Measurements from ENCODE around the gene SLC12A5.

Gene SLC12A5

GRCh38 chr20:46025376-46025783 is 3.6 kb upstream of the SLC12A5 start:
- no peaks in the 10 kb centered on the region for H3K36me3 ChIP-seq (ENCODE audit: control insufficient read depth in 1 of 2, insufficient read depth in 2 of 2, low read length in 2 of 2)
- no peak overlapping the region for H3K4me3 ChIP-seq (ENCODE audit: low read depth in 1 of 2, low read length in 2 of 2)
- no peaks in the 10 kb centered on the region for H3K9me3 ChIP-seq (ENCODE audit: control insufficient read depth in 1 of 2, low read length in 2 of 2)
- H3K9ac ChIP-seq (ENCODE audit: low read depth in 1 of 2, low read length in 2 of 2): no peak overlapping the region
- H3K27ac ChIP-seq (ENCODE audit: low read depth, low read length): no peak overlapping the region
- H3K27me3 ChIP-seq (ENCODE audit: control insufficient read depth in 1 of 2, insufficient read depth in 2 of 2, low read length in 2 of 2): peaks cover 7 to 31% of the 10 kb centered on the region in 2 donors
- peaks cover 9 to 13% of the 10 kb centered on the region in 2 donors for H3K4me1 ChIP-seq (ENCODE audit: control insufficient read depth in 1 of 2, insufficient read depth in 2 of 2, low read length in 2 of 2)

- H3K27ac ChIP-seq (ENCODE audit: low read depth, low read length): no peak overlapping the region
- no peak overlapping the region for H3K4me3 ChIP-seq (ENCODE audit: low read depth in 1 of 2, low read length in 2 of 2)
Observed at GRCh38 chr20:46027245-46027853, 1.7 kb upstream of the SLC12A5 start.

GRCh38 chr20:46028110-46028509 is 905 bp upstream of the SLC12A5 start:
- H3K36me3 ChIP-seq (ENCODE audit: control insufficient read depth in 1 of 2, insufficient read depth in 2 of 2, low read length in 2 of 2): no peaks in the 10 kb centered on the region
- H3K9ac ChIP-seq (ENCODE audit: low read depth in 1 of 2, low read length in 2 of 2): no peak overlapping the region
- H3K9me3 ChIP-seq (ENCODE audit: control insufficient read depth in 1 of 2, low read length in 2 of 2): no peaks in the 10 kb centered on the region
- H3K27me3 ChIP-seq (ENCODE audit: control insufficient read depth in 1 of 2, insufficient read depth in 2 of 2, low read length in 2 of 2): peaks cover 28 to 53% of the 10 kb centered on the region in 2 donors
- H3K27ac ChIP-seq (ENCODE audit: low read depth, low read length): no peak overlapping the region
- H3K4me3 ChIP-seq (ENCODE audit: low read depth in 1 of 2, low read length in 2 of 2): no peak overlapping the region
- no peaks in the 10 kb centered on the region for H3K4me1 ChIP-seq (ENCODE audit: control insufficient read depth in 1 of 2, insufficient read depth in 2 of 2, low read length in 2 of 2)

More at GRCh38 chr20:46027245-46027853, 1.7 kb upstream of the SLC12A5 start:
- no peaks in the 10 kb centered on the region for H3K9me3 ChIP-seq (ENCODE audit: control insufficient read depth in 1 of 2, low read length in 2 of 2)
- H3K36me3 ChIP-seq (ENCODE audit: control insufficient read depth in 1 of 2, insufficient read depth in 2 of 2, low read length in 2 of 2): no peaks in the 10 kb centered on the region
- H3K9ac ChIP-seq (ENCODE audit: low read depth in 1 of 2, low read length in 2 of 2): no peak overlapping the region
- H3K4me1 ChIP-seq (ENCODE audit: control insufficient read depth in 1 of 2, insufficient read depth in 2 of 2, low read length in 2 of 2): peaks cover 4% of the 10 kb centered on the region in 2 donors
- peaks cover 24 to 46% of the 10 kb centered on the region in 2 donors for H3K27me3 ChIP-seq (ENCODE audit: control insufficient read depth in 1 of 2, insufficient read depth in 2 of 2, low read length in 2 of 2)

DNA sequence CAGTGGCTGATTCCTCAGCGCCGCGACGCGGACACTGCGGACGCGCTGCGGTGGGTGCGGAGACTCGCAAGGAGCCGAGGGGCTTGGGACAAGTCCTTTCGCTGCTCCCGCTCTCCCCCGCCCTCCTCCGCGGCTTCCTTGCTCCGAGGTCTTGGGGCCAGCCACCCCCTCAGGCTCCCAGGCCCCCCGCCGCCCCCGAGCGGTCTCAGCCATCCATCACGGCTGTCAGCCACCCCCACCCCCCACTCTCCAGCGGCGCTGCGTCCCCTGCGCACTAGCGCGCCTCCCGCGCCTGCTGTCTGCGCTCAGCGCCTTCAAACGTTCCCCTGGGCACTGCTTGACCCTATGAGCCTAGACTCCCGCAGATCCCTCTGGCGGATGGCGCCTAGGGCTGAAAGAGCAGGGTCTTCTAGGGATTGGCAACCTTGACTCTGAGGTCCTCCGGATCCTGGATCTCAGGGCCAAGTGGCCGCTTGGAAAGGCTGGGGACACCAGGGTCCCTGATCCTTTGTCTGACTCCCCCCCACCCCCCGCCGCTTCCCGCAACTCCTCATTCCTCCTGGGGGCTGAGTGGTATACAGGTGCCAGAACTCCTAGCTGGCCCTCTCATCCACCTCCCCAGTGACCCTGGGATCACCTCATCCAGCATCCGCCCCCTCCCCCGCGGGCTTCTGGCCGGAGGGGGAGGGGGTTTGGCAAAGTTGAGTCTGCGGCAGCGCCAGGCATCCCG is 1.4 kb downstream of the SLC12A5 start:
- Histone ChIP-seq H3K27me3 (ENCODE audit: control insufficient read depth in 1 of 2, insufficient read depth in 2 of 2, low read length in 2 of 2) (peaks cover 33 to 46% of the 10 kb centered on the region in 2 donors), H3K4me3 (ENCODE audit: low read depth in 1 of 2, low read length in 2 of 2) (no peak overlapping the region), H3K9ac (ENCODE audit: low read depth in 1 of 2, low read length in 2 of 2) (no peak overlapping the region)

DNA sequence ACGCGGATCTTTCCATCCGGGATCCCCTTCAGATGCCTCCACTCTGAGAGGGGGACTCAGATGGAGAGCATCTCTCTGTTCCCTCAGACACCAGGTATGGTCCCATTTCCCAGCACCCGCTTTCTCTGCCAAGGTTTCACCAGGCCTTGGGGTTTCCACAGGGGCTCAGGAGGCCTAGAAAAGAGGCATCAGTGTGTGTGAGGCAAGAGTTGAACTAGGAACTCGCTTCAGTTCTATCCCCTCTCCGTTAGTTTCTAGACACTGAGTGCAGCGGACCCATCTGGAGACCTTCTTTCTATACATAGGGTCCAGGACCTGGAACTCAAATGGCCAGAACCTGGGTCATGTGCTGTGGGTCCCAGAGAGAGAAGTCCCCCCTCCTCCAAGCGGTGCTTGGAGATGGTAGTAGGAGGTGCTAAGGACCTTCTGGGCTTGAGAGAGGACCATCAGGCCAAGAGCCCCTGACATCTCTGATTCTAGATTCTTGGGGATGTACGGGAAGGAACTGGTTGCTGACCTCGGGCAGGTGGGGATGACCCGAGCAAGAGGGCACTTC is 2.1 kb downstream of the SLC12A5 start:
- Histone ChIP-seq H3K27me3 (ENCODE audit: control insufficient read depth in 1 of 2, insufficient read depth in 2 of 2, low read length in 2 of 2) (peaks cover 33 to 44% of the 10 kb centered on the region in 2 donors), H3K4me1 (ENCODE audit: control insufficient read depth in 1 of 2, insufficient read depth in 2 of 2, low read length in 2 of 2) (no peaks in the 10 kb centered on the region), H3K4me3 (ENCODE audit: low read depth in 1 of 2, low read length in 2 of 2) (no peak overlapping the region), H3K9ac (ENCODE audit: low read depth in 1 of 2, low read length in 2 of 2) (no peak overlapping the region), H3K9me3 (ENCODE audit: control insufficient read depth in 1 of 2, low read length in 2 of 2) (no peaks in the 10 kb centered on the region), H3K27ac (ENCODE audit: low read depth, low read length) (no peak overlapping the region), H3K36me3 (ENCODE audit: control insufficient read depth in 1 of 2, insufficient read depth in 2 of 2, low read length in 2 of 2) (no peaks in the 10 kb centered on the region)

More for the DNA sequence above, 1.4 kb downstream of the SLC12A5 start:
- Histone ChIP-seq H3K4me1 (ENCODE audit: control insufficient read depth in 1 of 2, insufficient read depth in 2 of 2, low read length in 2 of 2) (no peaks in the 10 kb centered on the region), H3K36me3 (ENCODE audit: control insufficient read depth in 1 of 2, insufficient read depth in 2 of 2, low read length in 2 of 2) (no peaks in the 10 kb centered on the region), H3K27ac (ENCODE audit: low read depth, low read length) (no peak overlapping the region), H3K9me3 (ENCODE audit: control insufficient read depth in 1 of 2, low read length in 2 of 2) (no peaks in the 10 kb centered on the region)

DNA sequence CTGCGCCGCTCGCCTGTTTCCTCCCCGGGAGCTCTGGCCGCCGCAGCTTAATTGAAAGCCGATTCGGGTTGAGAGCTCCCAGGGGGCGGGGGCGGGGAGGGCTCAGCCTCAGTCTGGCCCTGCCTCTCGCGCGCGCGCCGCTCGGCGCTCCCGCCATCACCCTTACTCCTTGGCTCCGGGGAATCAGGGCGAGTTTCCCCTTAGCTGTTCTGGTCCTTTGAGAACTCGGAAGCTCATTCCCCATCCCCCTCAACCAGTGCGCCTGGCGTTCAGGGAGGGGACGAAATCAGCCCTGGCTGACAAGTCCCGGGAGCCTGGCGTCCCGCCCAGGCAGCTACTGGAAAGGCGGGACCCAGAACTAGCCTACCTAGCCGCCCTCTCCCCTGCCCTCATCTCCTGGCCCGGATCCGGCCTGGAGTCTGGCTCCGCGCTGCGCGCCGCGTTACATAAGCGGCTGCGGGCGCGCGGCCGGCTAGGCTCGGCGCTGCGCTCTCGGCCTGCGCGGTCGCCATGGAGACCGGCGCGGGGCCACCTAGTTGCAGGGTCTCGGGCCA is 2.8 kb downstream of the SLC12A5 start:
- Histone ChIP-seq H3K27me3 (ENCODE audit: control insufficient read depth in 1 of 2, insufficient read depth in 2 of 2, low read length in 2 of 2) (peaks cover 33 to 44% of the 10 kb centered on the region in 2 donors), H3K27ac (ENCODE audit: low read depth, low read length) (no peak overlapping the region), H3K4me3 (ENCODE audit: low read depth in 1 of 2, low read length in 2 of 2) (no peak overlapping the region), H3K9me3 (ENCODE audit: control insufficient read depth in 1 of 2, low read length in 2 of 2) (no peaks in the 10 kb centered on the region), H3K36me3 (ENCODE audit: control insufficient read depth in 1 of 2, insufficient read depth in 2 of 2, low read length in 2 of 2) (no peaks in the 10 kb centered on the region), H3K9ac (ENCODE audit: low read depth in 1 of 2, low read length in 2 of 2) (no peak overlapping the region), H3K4me1 (ENCODE audit: control insufficient read depth in 1 of 2, insufficient read depth in 2 of 2, low read length in 2 of 2) (no peaks in the 10 kb centered on the region)

DNA sequence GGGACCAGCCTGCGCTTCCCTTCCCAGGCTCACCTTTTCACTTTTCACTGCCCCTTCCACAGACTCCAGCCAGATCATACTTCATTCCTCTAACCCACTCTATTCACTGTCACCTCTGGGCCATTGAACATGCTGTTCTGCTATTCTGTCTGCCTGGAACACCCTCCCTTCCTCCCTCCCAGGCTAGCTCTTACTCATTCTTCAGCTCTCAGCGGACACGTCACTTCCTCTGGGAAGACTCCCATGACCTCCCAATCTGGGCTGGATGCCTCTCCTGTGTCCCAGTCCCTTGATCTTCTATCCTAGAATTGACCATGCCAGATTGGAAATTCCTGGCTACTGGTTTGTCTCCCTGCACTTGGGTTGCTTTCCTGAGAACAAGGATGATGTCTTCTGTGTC is 5.0 kb downstream of the SLC12A5 start:
- no peak overlapping the region for H3K4me3 ChIP-seq (ENCODE audit: low read depth in 1 of 2, low read length in 2 of 2)
- H3K9ac ChIP-seq (ENCODE audit: low read depth in 1 of 2, low read length in 2 of 2): no peak overlapping the region
- no peaks in the 10 kb centered on the region for H3K4me1 ChIP-seq (ENCODE audit: control insufficient read depth in 1 of 2, insufficient read depth in 2 of 2, low read length in 2 of 2)
- peaks cover 33 to 36% of the 10 kb centered on the region in 2 donors for H3K27me3 ChIP-seq (ENCODE audit: control insufficient read depth in 1 of 2, insufficient read depth in 2 of 2, low read length in 2 of 2)
- H3K9me3 ChIP-seq (ENCODE audit: control insufficient read depth in 1 of 2, low read length in 2 of 2): no peaks in the 10 kb centered on the region
- no peak overlapping the region for H3K27ac ChIP-seq (ENCODE audit: low read depth, low read length)
- H3K36me3 ChIP-seq (ENCODE audit: control insufficient read depth in 1 of 2, insufficient read depth in 2 of 2, low read length in 2 of 2): no peaks in the 10 kb centered on the region

- Histone ChIP-seq H3K4me3 (ENCODE audit: low read depth in 1 of 2, low read length in 2 of 2) (no peak overlapping the region), H3K27me3 (ENCODE audit: control insufficient read depth in 1 of 2, insufficient read depth in 2 of 2, low read length in 2 of 2) (peaks cover 33 to 36% of the 10 kb centered on the region in 2 donors), H3K27ac (ENCODE audit: low read depth, low read length) (no peak overlapping the region), H3K4me1 (ENCODE audit: control insufficient read depth in 1 of 2, insufficient read depth in 2 of 2, low read length in 2 of 2) (no peaks in the 10 kb centered on the region), H3K36me3 (ENCODE audit: control insufficient read depth in 1 of 2, insufficient read depth in 2 of 2, low read length in 2 of 2) (no peaks in the 10 kb centered on the region), H3K9ac (ENCODE audit: low read depth in 1 of 2, low read length in 2 of 2) (no peak overlapping the region), H3K9me3 (ENCODE audit: control insufficient read depth in 1 of 2, low read length in 2 of 2) (no peaks in the 10 kb centered on the region)
Observed at GRCh38 chr20:46035253-46035652, 6.2 kb downstream of the SLC12A5 start.

DNA sequence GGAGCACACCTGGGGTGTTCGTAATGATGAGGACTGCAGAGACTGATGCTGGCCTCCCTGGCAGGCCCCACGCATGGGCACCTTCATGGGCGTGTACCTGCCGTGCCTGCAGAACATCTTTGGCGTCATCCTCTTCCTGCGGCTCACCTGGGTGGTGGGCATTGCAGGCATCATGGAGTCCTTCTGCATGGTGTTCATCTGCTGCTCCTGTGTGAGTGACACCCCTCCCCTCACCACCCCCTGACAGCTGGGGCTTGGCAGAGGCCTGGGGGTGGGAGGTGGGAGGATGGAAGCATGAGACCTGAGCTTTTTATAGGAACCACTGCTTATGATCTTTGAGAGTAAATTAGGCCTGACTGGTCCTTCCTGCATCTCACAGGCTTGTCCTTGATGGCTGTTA is 6.7 kb downstream of the SLC12A5 start:
- Histone ChIP-seq H3K4me1 (ENCODE audit: control insufficient read depth in 1 of 2, insufficient read depth in 2 of 2, low read length in 2 of 2) (no peaks in the 10 kb centered on the region), H3K4me3 (ENCODE audit: low read depth in 1 of 2, low read length in 2 of 2) (no peak overlapping the region), H3K27me3 (ENCODE audit: control insufficient read depth in 1 of 2, insufficient read depth in 2 of 2, low read length in 2 of 2) (peaks cover 30 to 33% of the 10 kb centered on the region in 2 donors), H3K27ac (ENCODE audit: low read depth, low read length) (no peak overlapping the region), H3K9me3 (ENCODE audit: control insufficient read depth in 1 of 2, low read length in 2 of 2) (no peaks in the 10 kb centered on the region), H3K9ac (ENCODE audit: low read depth in 1 of 2, low read length in 2 of 2) (no peak overlapping the region), H3K36me3 (ENCODE audit: control insufficient read depth in 1 of 2, insufficient read depth in 2 of 2, low read length in 2 of 2) (no peaks in the 10 kb centered on the region)

GRCh38 chr20:46036370-46036769 is 7.4 kb downstream of the SLC12A5 start:
- H3K9me3 ChIP-seq (ENCODE audit: control insufficient read depth in 1 of 2, low read length in 2 of 2): no peaks in the 10 kb centered on the region
- no peak overlapping the region for H3K4me3 ChIP-seq (ENCODE audit: low read depth in 1 of 2, low read length in 2 of 2)
- H3K27me3 ChIP-seq (ENCODE audit: control insufficient read depth in 1 of 2, insufficient read depth in 2 of 2, low read length in 2 of 2): peaks cover 24 to 26% of the 10 kb centered on the region in 2 donors

More at GRCh38 chr20:46036370-46036769, 7.4 kb downstream of the SLC12A5 start:
- H3K36me3 ChIP-seq (ENCODE audit: control insufficient read depth in 1 of 2, insufficient read depth in 2 of 2, low read length in 2 of 2): no peaks in the 10 kb centered on the region
- H3K27ac ChIP-seq (ENCODE audit: low read depth, low read length): no peak overlapping the region
- no peaks in the 10 kb centered on the region for H3K4me1 ChIP-seq (ENCODE audit: control insufficient read depth in 1 of 2, insufficient read depth in 2 of 2, low read length in 2 of 2)
- no peak overlapping the region for H3K9ac ChIP-seq (ENCODE audit: low read depth in 1 of 2, low read length in 2 of 2)

All from duodenal mucosa (tissue), 2 donors.